ENCODE measurements around the gene RAMP1.

Gene RAMP1

GRCh38 chr2:237876951-237877491 is 17.6 kb downstream of the RAMP1 start:
- DNase-seq (ENCODE audit: low read depth in 2 of 2), result no peak

DNA sequence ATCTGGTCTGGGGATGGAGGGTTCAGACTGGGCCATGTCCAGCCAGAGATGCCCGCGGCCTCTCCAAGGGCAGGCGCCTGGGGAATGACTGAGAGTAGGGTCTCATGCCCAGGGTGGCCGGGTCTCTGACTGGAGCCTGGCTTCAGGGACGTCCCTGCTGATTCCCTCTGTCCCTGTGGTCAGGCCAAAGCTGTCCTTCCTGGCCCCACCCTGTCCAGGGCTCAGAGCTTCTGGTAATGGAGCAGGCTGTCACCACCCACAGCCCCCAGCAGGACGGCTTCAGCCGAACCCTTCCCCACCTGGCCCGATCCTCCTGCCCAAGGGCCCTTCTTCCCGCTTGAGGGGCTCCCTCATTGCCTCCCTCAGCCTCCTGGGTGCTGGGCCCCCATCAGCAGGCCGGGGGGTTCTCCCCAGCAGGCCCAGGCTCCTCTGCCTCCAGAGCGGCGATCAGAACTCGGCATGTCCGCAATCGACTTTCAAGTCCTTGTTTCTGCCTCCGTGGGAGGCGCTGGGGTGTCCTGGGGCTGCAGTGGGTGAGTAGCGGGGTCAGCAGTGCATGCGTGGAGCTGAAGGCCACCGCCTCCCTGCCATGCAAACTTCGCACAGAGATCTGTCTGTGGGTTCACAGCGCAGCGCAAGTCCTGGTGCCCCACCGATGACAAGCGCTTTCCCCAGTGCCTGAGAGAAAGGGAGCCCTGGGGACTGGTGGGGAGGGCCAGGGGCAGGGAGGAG is 18.3 kb downstream of the RAMP1 start:
- DNase-seq (ENCODE audit: low read depth in 2 of 2), result no peak

- no peak for DNase-seq (ENCODE audit: low read depth in 2 of 2)
Measured at GRCh38 chr2:237878321-237879057, 19.1 kb downstream of the RAMP1 start.

- DNase-seq (ENCODE audit: low read depth in 2 of 2), result no peak
Measured at GRCh38 chr2:237879058-237879430, 19.6 kb downstream of the RAMP1 start.

GRCh38 chr2:237879991-237880560 is 20.7 kb downstream of the RAMP1 start:
- no peak for DNase-seq (ENCODE audit: low read depth in 2 of 2)

- no peak for DNase-seq (ENCODE audit: low read depth in 2 of 2)
Measured at GRCh38 chr2:237882510-237883481, 23.4 kb downstream of the RAMP1 start.

- no peak for DNase-seq (ENCODE audit: low read depth in 2 of 2)
Measured at GRCh38 chr2:237883951-237884446, 24.6 kb downstream of the RAMP1 start.

- DNase-seq (ENCODE audit: low read depth in 2 of 2), result no peak
Measured at GRCh38 chr2:237884681-237885080, 25.3 kb downstream of the RAMP1 start.

DNA sequence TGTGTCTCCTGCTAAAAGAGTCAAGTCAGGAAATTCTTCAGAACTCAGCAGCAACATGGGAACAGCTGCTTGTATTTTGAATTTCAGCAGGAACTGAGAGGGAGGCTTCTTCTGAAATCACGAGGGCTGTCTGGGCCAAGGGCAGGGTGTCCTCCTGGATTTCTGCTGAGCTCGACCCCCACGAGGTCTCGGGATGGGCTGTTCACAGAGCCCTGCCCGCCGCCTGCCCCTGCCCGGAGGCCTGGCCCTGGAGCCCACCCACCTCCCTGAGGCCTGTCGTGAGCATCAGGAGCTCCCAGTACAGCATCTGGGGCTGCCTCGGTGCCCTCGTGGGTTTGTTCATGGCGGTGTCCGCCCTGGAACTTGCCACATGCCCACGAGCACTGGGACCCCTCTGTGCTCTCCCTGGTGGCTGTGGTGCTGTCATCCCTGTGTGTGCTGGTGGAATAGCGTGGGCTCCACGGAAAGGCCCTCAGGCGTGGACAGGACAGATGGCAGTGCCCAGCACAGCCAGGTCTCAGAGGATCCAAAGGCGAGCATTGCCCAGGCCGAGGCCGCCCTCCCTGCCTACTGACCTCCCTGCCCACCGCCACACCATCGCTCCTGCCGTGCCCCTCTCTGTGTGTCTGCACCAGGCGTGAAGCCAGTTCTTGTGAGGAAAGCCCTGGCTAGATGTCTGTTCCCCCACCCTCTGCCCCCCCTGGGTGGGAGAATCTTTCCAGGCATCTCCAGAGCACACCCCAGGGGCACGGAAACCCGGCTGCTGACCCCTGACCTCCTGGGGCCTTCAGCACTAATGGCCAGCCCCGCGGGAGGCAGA is 25.9 kb downstream of the RAMP1 start:
- DNase-seq (ENCODE audit: low read depth in 2 of 2), result no peak

DNA sequence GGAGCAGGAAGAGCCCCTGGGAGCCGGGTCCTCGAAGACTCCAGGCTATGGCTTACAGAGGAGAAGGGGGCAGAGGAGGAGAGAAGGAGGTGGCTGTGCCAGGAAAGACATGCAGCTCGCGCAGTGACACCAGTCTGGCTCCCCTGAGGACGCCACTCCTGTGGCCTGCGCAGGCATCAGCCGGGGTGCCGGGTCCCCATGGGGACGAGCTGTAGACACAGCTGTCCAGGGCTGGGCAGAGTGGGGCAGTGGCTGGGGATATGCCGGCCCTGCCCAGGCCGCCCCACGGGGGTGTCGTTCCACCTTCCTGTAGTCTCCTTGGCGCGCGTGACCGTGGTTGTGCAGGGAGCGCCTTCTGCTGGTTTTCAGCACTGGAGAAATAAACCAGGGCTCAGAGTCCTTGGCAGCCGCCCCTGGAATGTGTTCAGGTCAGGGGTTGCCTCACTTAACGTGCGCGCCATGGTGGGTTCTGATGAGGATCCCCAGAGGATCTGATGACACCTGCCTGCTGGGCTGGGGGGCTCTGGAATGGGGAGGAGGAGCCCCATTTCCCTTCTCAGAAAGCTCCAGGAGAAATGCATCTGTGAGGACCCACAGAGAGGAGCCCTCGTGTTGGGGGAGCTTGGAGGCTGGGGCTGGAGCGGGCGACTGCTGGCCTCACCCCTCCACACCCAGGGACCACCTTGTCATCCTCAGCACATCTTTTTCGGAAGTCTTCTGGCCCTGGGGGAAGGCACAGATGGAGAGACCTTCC is 26.7 kb downstream of the RAMP1 start:
- no peak for DNase-seq (ENCODE audit: low read depth in 2 of 2)

DNA sequence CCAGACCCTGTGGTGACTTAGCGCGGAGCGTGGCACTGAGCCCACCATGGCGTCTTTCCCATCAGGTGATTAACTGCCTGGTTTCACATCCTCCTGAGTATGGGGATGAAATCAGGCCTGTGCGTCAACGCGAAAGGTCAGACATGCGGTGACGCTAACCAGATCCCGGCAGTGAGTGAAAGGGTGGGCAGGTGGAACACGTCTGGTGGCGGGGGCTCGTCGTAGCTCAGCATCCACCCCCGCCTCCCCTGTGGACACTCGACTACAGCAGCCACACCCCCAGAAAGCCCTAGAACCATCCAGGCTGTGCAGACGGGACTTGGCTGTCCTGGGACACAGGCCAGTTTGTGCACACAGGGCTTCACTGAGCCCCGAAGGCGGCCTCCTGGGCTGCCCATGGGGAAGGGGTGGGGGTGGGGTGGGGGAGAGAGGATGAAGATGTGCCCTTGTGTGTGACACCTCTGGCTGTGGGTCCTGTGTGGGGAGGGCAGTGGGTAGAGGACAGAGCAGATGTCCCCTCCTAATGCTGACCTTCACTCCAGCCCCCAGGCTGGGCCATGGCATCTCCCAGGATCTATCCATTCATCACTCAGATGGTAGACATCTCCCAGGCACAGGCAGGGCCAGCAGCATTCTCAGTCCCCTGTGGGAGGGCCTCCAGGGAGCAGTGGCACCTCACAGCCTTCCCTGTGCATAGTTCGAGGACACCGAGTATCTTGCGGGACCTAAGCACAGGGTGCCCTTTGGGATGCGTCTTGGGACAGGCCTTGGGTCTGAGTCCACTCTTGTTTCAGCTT is 27.5 kb downstream of the RAMP1 start:
- DNase-seq (ENCODE audit: low read depth in 2 of 2), result no peak

GRCh38 chr2:237888389-237888788 is 29.0 kb downstream of the RAMP1 start:
- no peak for DNase-seq (ENCODE audit: low read depth in 2 of 2)

GRCh38 chr2:237889016-237889415 is 29.6 kb downstream of the RAMP1 start:
- no peak for DNase-seq (ENCODE audit: low read depth in 2 of 2)

GRCh38 chr2:237889811-237890210 is 30.4 kb downstream of the RAMP1 start:
- no peak for DNase-seq (ENCODE audit: low read depth in 2 of 2)

DNA sequence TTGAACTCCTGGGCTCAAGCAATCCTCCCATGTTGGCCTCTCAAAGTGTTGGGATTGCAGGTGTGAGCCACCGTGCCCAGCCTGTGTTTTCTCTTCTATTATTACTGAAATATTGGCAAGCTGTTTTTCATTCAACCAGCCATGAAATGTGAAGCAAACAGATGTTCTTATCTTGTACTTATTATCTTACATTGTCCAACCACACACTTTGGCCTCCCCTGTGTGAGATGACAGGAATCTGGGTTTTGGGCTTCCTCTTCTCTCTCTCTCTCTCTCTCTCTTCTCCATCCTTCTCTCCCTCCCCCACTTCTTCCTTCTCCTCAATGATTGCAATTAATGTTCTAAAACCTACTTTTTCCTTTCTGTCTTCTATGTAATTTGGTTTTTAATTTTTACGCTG is 33.1 kb downstream of the RAMP1 start:
- no peak for DNase-seq (ENCODE audit: low read depth in 2 of 2)

GRCh38 chr2:237892984-237893595 is 33.7 kb downstream of the RAMP1 start:
- no peak for DNase-seq (ENCODE audit: low read depth in 2 of 2)

DNA sequence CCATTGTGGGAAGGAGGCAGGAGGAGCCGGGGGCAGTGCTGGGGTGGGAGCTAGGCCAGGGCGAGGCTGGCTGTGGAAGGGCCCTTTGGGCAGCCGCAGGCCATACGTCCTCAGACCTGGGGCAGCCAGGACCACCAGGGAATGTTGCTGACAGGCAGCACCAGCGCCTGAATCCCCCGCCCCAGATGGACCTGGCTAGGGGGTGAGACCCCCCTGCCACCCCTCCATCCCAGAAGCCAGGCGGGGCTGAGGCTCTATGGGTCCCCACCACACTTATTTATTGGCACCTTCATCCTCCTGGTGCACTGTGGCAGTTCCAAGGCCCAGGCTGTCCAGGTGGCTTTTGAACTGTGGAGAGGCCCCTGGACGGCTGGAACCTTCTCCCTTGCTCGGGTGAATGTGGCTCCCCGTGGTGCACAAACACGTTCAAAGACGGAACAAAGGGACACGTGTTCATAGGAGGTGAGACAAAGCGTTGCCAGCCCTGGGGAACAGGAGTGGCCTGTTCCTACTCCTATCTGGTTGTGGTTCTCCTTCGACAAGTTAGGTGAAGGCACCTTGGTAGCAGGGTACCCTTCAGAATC is 35.1 kb downstream of the RAMP1 start:
- no peak for DNase-seq (ENCODE audit: low read depth in 2 of 2)

DNA sequence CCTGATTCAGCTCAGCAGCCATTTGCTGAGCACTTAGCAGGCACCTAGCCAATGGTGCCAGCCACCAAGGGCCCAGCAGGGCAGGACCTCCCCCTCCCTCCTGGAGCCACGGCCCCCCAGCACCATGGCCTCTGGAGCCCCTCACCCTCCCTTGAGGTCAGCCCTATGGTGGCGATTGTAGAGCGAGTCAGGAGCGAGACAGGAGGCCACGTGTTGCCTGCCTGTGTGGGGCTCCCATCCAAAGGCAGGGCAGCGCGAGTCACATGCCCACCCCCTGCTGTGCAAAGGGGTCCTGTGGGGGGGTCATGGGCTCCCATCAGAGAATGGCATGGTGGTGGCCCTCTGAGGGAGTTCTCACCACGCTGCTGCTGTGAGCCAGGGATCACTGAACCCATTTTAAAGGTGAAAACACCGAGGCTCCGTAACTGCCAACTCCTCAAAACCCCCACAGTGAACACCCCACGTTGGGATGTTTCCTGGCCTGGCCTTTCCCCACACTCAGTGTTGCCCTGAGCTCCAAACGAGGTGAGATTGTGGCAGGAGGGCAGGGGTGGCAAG is 35.6 kb downstream of the RAMP1 start:
- no peak for DNase-seq (ENCODE audit: low read depth in 2 of 2)

Measured in stimulated activated CD8-positive, alpha-beta memory T cell treated with anti-CD3 and anti-CD28 coated beads, Interleukin-2, amount 100 ng/mL, for 48 hours (primary cell).